IMR-90 (cell line): ENCODE results near the gene DSG3. TPM values are rescaled to one million over a fixed set of nuclear protein-coding genes. Genes with fewer than 3 reads are reported as not detected.

Experiments
- ATAC-seq: fragments of 200-7000 bp; cut with Tn5 transposase; 2 replicates; pipeline ENCODE4 v1.9.1; 2020; ENCODE audit warnings: low read depth, mild to moderate bottlenecking, moderate library complexity
- BruUV-seq: library from RNA; stranded (reverse); fragments of 400-500 nt; replicated peaks from 2 replicates; lab custom pipeline; 2021; lab: Mats Ljungman, UMichigan
- CTCF ChIA-PET: fragments of 300-600 bp; formaldehyde crosslinking; extraction: SDS; loops from one replicate; lab custom pipeline; 2021; ENCODE audit warnings: antibody characterized with exemption; lab: Yijun Ruan, JAX
- POLR2A ChIA-PET: fragments of 300-600 bp; sonication (Branson Sonifier 250); formaldehyde crosslinking; loops from one replicate; lab custom pipeline; 2022; ENCODE audit warnings: antibody characterized with exemption; ENCODE audit not compliant: unreplicated experiment; lab: Charles Lee
- DNase-seq: peaks from one replicate; pipeline ENCODE4 v3.0.0; 2013
- H2AFZ ChIP-seq: replicated peaks from 2 replicates; pipeline ENCODE3; 2013; ENCODE audit warnings: low read length, mild to moderate bottlenecking; ENCODE audit not compliant: poor library complexity
- H2AK5ac ChIP-seq: 2 replicates; pipeline ENCODE4 v1.6.1; 2013; ENCODE audit warnings: low read depth, low read length, inconsistent platforms
- H2AK9ac ChIP-seq: replicated peaks from 2 replicates; pipeline ENCODE3; 2013; ENCODE audit warnings: mild to moderate bottlenecking, low read depth, low read length, moderate library complexity; ENCODE audit not compliant: poor library complexity
- H2BK120ac ChIP-seq: 2 replicates; pipeline ENCODE4 v1.6.1; 2013; ENCODE audit warnings: low read depth, low read length, inconsistent platforms
- H2BK15ac ChIP-seq: 3 replicates; pipeline ENCODE4 v1.6.1; 2013; ENCODE audit warnings: low read depth, low read length, inconsistent platforms
- H2BK20ac ChIP-seq: 2 replicates; pipeline ENCODE4 v1.6.1; 2013; ENCODE audit warnings: low read depth, mild to moderate bottlenecking, inconsistent platforms, low read length, moderate library complexity
- H2BK5ac ChIP-seq: 2 replicates; pipeline ENCODE4 v1.6.1; 2013; ENCODE audit warnings: mild to moderate bottlenecking, low read depth, low read length, inconsistent platforms; ENCODE audit not compliant: poor library complexity, severe bottlenecking
- H3K14ac ChIP-seq: replicated peaks from 2 replicates; pipeline ENCODE4 v1.6.1; 2013; ENCODE audit warnings: low read depth, low read length, inconsistent platforms
- H3K18ac ChIP-seq: 2 replicates; pipeline ENCODE4 v1.6.1; 2013; ENCODE audit warnings: low read depth, low read length, control low read depth
- H3K23ac ChIP-seq: 2 replicates; pipeline ENCODE4 v1.6.1; 2013; ENCODE audit warnings: low read depth, low read length, inconsistent platforms
- H3K27ac ChIP-seq: 2 replicates; pipeline ENCODE4 v1.5.1; 2013; ENCODE audit warnings: mild to moderate bottlenecking, control low read depth, low read length; ENCODE audit not compliant: insufficient read depth
- H3K27me3 ChIP-seq: 2 replicates; pipeline ENCODE4 v1.6.1; 2013; ENCODE audit warnings: low read length; ENCODE audit not compliant: control insufficient read depth, insufficient read depth
- H3K36me3 ChIP-seq: 2 replicates; pipeline ENCODE4 v1.6.1; 2013; ENCODE audit warnings: low read length, mixed read lengths; ENCODE audit not compliant: control insufficient read depth, insufficient read depth
- H3K4ac ChIP-seq: 2 replicates; pipeline ENCODE4 v1.6.1; 2013; ENCODE audit warnings: low read depth, low read length, inconsistent platforms
- H3K4me1 ChIP-seq: 2 replicates; pipeline ENCODE4 v1.6.1; 2013; ENCODE audit warnings: low read length, mixed read lengths; ENCODE audit not compliant: control insufficient read depth, insufficient read depth
- H3K4me2 ChIP-seq: 2 replicates; pipeline ENCODE4 v1.6.1; 2013; ENCODE audit warnings: low read depth, mild to moderate bottlenecking, control low read depth, low read length, moderate library complexity
- H3K4me3 ChIP-seq: 2 replicates; pipeline ENCODE4 v1.5.1; 2013; ENCODE audit warnings: low read depth, mild to moderate bottlenecking, control low read depth, low read length, moderate library complexity; ENCODE audit not compliant: insufficient read depth
- H3K56ac ChIP-seq: 2 replicates; pipeline ENCODE4 v1.6.1; 2013; ENCODE audit warnings: low read length, inconsistent platforms; ENCODE audit not compliant: insufficient read depth; ENCODE audit errors: extremely low read depth
- H3K79me1 ChIP-seq, 2 experiments: 2 replicates each; pipeline ENCODE4 v1.6.1; 2013; ENCODE audit warnings: low read length in 2 of 2, inconsistent platforms in 1 of 2, low read depth in 1 of 2
- H3K9ac ChIP-seq: 2 replicates; pipeline ENCODE4 v1.6.1; 2013; ENCODE audit warnings: low read depth, low read length, control low read depth
- H3K9me1 ChIP-seq: 2 replicates; pipeline ENCODE4 v1.6.1; 2013; ENCODE audit warnings: low read length, inconsistent platforms; ENCODE audit not compliant: insufficient read depth
- H3K9me3 ChIP-seq: 2 replicates; pipeline ENCODE4 v1.6.1; 2013; ENCODE audit warnings: low read length; ENCODE audit not compliant: control insufficient read depth, insufficient read depth
- H4K20me1 ChIP-seq: 2 replicates; pipeline ENCODE4 v1.6.1; 2013; ENCODE audit warnings: low read length, inconsistent platforms; ENCODE audit not compliant: insufficient read depth
- H4K5ac ChIP-seq: 2 replicates; pipeline ENCODE4 v1.6.1; 2013; ENCODE audit warnings: mild to moderate bottlenecking, low read depth, low read length, control low read depth
- H4K8ac ChIP-seq, 2 experiments: 2 replicates each; pipeline ENCODE4 v1.6.1; 2013; ENCODE audit warnings: low read depth in 2 of 2, low read length in 2 of 2, control low read depth in 1 of 2, inconsistent platforms in 1 of 2
- H4K91ac ChIP-seq: 2 replicates; pipeline ENCODE4 v1.6.1; 2013; ENCODE audit warnings: low read depth, low read length, inconsistent platforms; ENCODE audit not compliant: insufficient read depth
- CEBPB ChIP-seq: IDR thresholded peaks from 2 replicates; pipeline ENCODE4 v1.6.1; 2012; ENCODE audit warnings: low read depth, low read length, improper control_type of control experiment
- MAZ ChIP-seq: IDR thresholded peaks from 2 replicates; pipeline ENCODE4 v1.6.1; 2012; ENCODE audit warnings: low read depth, mild to moderate bottlenecking, low read length, improper control_type of control experiment, moderate library complexity, borderline replicate concordance
- NFE2L2 ChIP-seq: fragments of 150-350 bp; IDR thresholded peaks from 2 replicates; pipeline ENCODE4 v1.6.1; 2016; ENCODE audit warnings: low read depth, mild to moderate bottlenecking, low read length
- POLR2A ChIP-seq: IDR thresholded peaks from 2 replicates; pipeline ENCODE4 v1.6.1; 2012; ENCODE audit warnings: mild to moderate bottlenecking, low read depth, low read length
- RAD21 ChIP-seq: IDR thresholded peaks from 2 replicates; pipeline ENCODE4 v1.6.1; 2012; ENCODE audit warnings: low read length, improper control_type of control experiment
- RFX5 ChIP-seq: IDR thresholded peaks from 2 replicates; pipeline ENCODE4 v1.8.0; 2012; ENCODE audit warnings: low read depth, mild to moderate bottlenecking, low read length, moderate library complexity
- SMC3 ChIP-seq: fragments of 150-350 bp; IDR thresholded peaks from 2 replicates; pipeline ENCODE4 v1.6.1; 2016; ENCODE audit warnings: low read depth, mild to moderate bottlenecking, antibody characterized with exemption, low read length, moderate library complexity
- WGBS, 2 experiments: methylation state at CpG; one replicate each; pipeline versions ENCODE4 v1.1.5 to v1.1.7; 2013; ENCODE audit warnings: missing lambda C conversion rate in 2 of 2; ENCODE audit not compliant: insufficient read length in 1 of 2; ENCODE audit errors: extremely low coverage in 2 of 2; 5-methylcytosine and 5-hydroxymethylcytosine counted together
- dilution Hi-C: fragments of 300-500 bp; cut with HindIII; formaldehyde crosslinking; loops from one replicate; pipeline ENCODE4 v1.14.3; 2018; ENCODE audit warnings: low sequenced_read_pairs; ENCODE audit not compliant: unreplicated experiment
- in situ Hi-C: fragments of 300-500 bp; cut with MboI; formaldehyde crosslinking; loops from 3 replicates; pipeline ENCODE4 v1.14.3; 2019; ENCODE audit warnings: low sequenced_read_pairs, inconsistent platforms, mixed read lengths
- intact Hi-C: fragments of 100-400 bp; cut with micrococcal nuclease; formaldehyde crosslinking; loops from 2 replicates; pipeline ENCODE4 v1.10.0; 2022
- polyA plus RNA-seq, 3 experiments: library from polyadenylated mRNA; depleted of rRNA; stranded (reverse); fragments of >200 nt; gene quantifications; 2 replicates each; pipeline ENCODE4 v1.2.3, GENCODE V29; 2012; ENCODE audit warnings: low replicate concordance in 1 of 3
- total RNA-seq: library from RNA; depleted of rRNA; stranded (reverse); fragments of >200 nt; gene quantifications from 2 replicates; pipeline ENCODE4 v1.2.3, GENCODE V29; 2012

Gene DSG3
- total and polyA plus RNA-seq, 2 of the 4 experiments (the other 2 are of a cell fraction) = not detected

DNA sequence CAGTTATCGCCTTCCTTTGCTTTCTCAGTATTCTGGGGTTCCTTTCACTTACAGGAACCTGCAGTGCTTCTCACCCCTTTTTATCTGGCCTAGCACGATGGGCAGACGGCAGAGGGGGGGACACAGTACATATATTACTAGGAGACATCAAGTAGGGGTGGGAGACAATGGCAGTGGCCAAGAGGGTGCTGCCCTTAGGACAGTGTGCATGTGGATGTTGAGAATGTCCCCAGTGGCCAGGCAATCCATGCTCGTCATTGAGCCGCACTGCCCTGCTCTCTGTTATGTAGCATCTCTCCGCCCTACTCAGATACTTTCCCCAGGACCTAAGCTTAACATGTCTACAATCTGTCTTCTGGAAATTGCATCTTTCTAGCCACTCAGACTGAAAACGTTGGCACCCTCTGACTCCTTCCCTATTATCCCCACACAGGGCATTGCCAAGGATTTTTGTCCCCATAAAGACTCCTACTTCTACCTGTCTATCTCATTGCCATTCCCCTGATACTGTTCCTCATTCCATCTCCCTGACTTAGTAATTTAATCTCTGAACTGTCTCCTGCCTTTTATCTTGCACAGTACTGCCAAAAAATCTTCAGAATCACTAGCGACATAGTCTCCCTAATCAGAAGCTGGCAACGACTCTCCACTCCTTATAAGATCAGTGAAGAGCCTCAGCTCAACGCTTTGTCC lies 57.1 kb downstream of the DSG3 start:
- no peak overlapping the region for H2AFZ ChIP-seq
- no peak overlapping the region for H2BK20ac ChIP-seq
- POLR2A ChIA-PET = no interaction called here
- CTCF ChIA-PET = interaction anchor here (0.6 kb wide), 1 partner anchor 52 kb away, joined by 3 read pairs; no protein-coding TSS in a partner anchor
- no peak overlapping the region for H4K8ac ChIP-seq
- no peaks in the 10 kb centered on the region for H3K9me3 ChIP-seq
- H3K27me3 ChIP-seq = no peaks in the 10 kb centered on the region
- H3K23ac ChIP-seq = no peak overlapping the region
- no peaks in the 10 kb centered on the region for H4K20me1 ChIP-seq
- H2BK120ac ChIP-seq = no peak overlapping the region
- no peaks in the 10 kb centered on the region for H3K9me1 ChIP-seq
- TF ChIP-seq CEBPB (no peak), MAZ (no peak), RFX5 (no peak), SMC3 (no peak), RAD21 (no peak), POLR2A (no peak), NFE2L2 (no peak)
- no TSS peak for BruUV-seq
- in situ Hi-C loops (no loop called here), intact Hi-C loops (loop anchor here (5.0 kb wide), 1 partner anchor 82 kb away; no protein-coding TSS in a partner anchor), dilution Hi-C loops (no loop called here)
- H3K9ac ChIP-seq = no peak overlapping the region
- no peak overlapping the region for H4K5ac ChIP-seq
- H3K36me3 ChIP-seq = no peaks in the 10 kb centered on the region
- no peak overlapping the region for H3K4me2 ChIP-seq
- ATAC-seq (no peak), DNase-seq (no peak)
- no peak overlapping the region for H2BK5ac ChIP-seq
- no peak overlapping the region for H3K18ac ChIP-seq
- H2BK15ac ChIP-seq = no peak overlapping the region
- no peak overlapping the region for H2AK9ac ChIP-seq
- H3K4ac ChIP-seq = no peak overlapping the region
- no peak overlapping the region for H3K27ac ChIP-seq
- H3K4me3 ChIP-seq = no peak overlapping the region
- WGBS, 2 experiments = 26% methylated on average over 3 of the region's 10 CpGs; no CpG with 5 or more reads in 1 of the 2 experiments
- H2AK5ac ChIP-seq = no peak overlapping the region
- H3K14ac ChIP-seq = no peak overlapping the region
- H3K79me1 ChIP-seq = no peaks in the 10 kb centered on the region
- H3K4me1 ChIP-seq = no peaks in the 10 kb centered on the region
- no peak overlapping the region for H4K91ac ChIP-seq
- no peak overlapping the region for H3K56ac ChIP-seq
